GM12878 (cell line): ENCODE data around the gene EEF1G. TPM values are rescaled to one million over a fixed set of nuclear protein-coding genes. Genes with fewer than 3 reads are reported as not detected.

Experiments
- ATAC-seq: fragments of 200-7000 bp; cut with Tn5 transposase; 3 replicates; pipeline ENCODE4 v1.9.1; 2020; ENCODE audit warnings: mild to moderate bottlenecking, moderate library complexity
- BruUV-seq: library from RNA; stranded (reverse); fragments of 400-500 nt; replicated peaks from 2 replicates; lab custom pipeline; 2021; lab: Mats Ljungman, UMichigan
- CTCF ChIA-PET: fragments of 300-600 bp; sonication (Branson Sonifier 250); formaldehyde crosslinking; extraction: SDS; loops from one replicate; lab custom pipeline; 2021; ENCODE audit warnings: inconsistent platforms; lab: Yijun Ruan, JAX
- POLR2A ChIA-PET: fragments of 350-600 bp; formaldehyde crosslinking; extraction: SDS; loops from one replicate; lab custom pipeline; 2021; ENCODE audit warnings: inconsistent platforms; lab: Charles Lee
- RAD21 ChIA-PET: fragments of 300-600 bp; sonication (Branson Sonifier 250); formaldehyde crosslinking; loops from one replicate; lab custom pipeline; 2023; ENCODE audit warnings: antibody characterized with exemption; ENCODE audit not compliant: unreplicated experiment; lab: Charles Lee
- SMC1A ChIA-PET: fragments of 300-600 bp; sonication (Branson Sonifier 250); formaldehyde crosslinking; loops from one replicate; lab custom pipeline; 2023; ENCODE audit not compliant: unreplicated experiment, uncharacterized antibody; lab: Charles Lee
- DNase-seq: peaks from one replicate; pipeline ENCODE4 v3.0.0-alpha.2; 2011; ENCODE audit warnings: low read depth, low spot score
- FAIRE-seq: peaks from 3 replicates; lab custom pipeline; 2011; peaks lifted over from hg19 to GRCh38; lab: Jason Lieb, UNC
- H2AFZ ChIP-seq: 2 replicates; pipeline ENCODE4 v1.6.0; 2011; ENCODE audit warnings: low read depth, low read length, control low read depth; ENCODE audit not compliant: control insufficient read depth
- H3K27ac ChIP-seq: 2 replicates; pipeline ENCODE4 v1.5.1; 2011; ENCODE audit warnings: control low read depth; ENCODE audit not compliant: control insufficient read depth, insufficient read depth
- H3K27me3 ChIP-seq, 2 experiments: replicated peaks in 1 of 2; 2 replicates each; pipeline versions ENCODE4 v1.6.0 to v1.6.1; 2011; ENCODE audit warnings: low read length in 1 of 2; ENCODE audit not compliant: control insufficient read depth in 2 of 2, insufficient read depth in 2 of 2
- H3K36me3 ChIP-seq, 2 experiments: 2 replicates each; pipeline ENCODE4 v1.5.1; 2011; ENCODE audit warnings: low read length in 1 of 2; ENCODE audit not compliant: control insufficient read depth in 2 of 2, insufficient read depth in 2 of 2
- H3K4me1 ChIP-seq: 2 replicates; pipeline ENCODE4 v1.6.1; 2011; ENCODE audit warnings: mild to moderate bottlenecking, low read length, moderate library complexity, mixed read lengths; ENCODE audit not compliant: control insufficient read depth, insufficient read depth
- H3K4me2 ChIP-seq: 2 replicates; pipeline ENCODE4 v1.6.0; 2011; ENCODE audit warnings: control low read depth; ENCODE audit not compliant: control insufficient read depth, insufficient read depth
- H3K4me3 ChIP-seq: fragments of 200-600 bp; sonication (generic); 2 replicates; pipeline ENCODE4 v1.5.1; 2016
- H3K79me2 ChIP-seq: 2 replicates; pipeline ENCODE4 v1.6.0; 2011; ENCODE audit warnings: low read length; ENCODE audit not compliant: control insufficient read depth, insufficient read depth
- H3K9ac ChIP-seq: 2 replicates; pipeline ENCODE4 v1.8.0; 2011; ENCODE audit warnings: low read length, control low read depth, mixed read lengths; ENCODE audit not compliant: control insufficient read depth, insufficient read depth
- H3K9me3 ChIP-seq: replicated peaks from 3 replicates; pipeline ENCODE4 v1.5.1; 2011; ENCODE audit warnings: mild to moderate bottlenecking, low read length; ENCODE audit not compliant: control insufficient read depth, insufficient read depth
- H4K20me1 ChIP-seq: 2 replicates; pipeline ENCODE4 v1.6.0; 2011; ENCODE audit not compliant: control insufficient read depth, insufficient read depth
- BCL3 ChIP-seq: IDR thresholded peaks from 2 replicates; pipeline ENCODE4 v1.6.1; 2011; ENCODE audit warnings: borderline replicate concordance, low read depth, mild to moderate bottlenecking, moderate library complexity, low read length; ENCODE audit not compliant: insufficient read depth, poor library complexity, severe bottlenecking
- CEBPZ ChIP-seq: fragments of 150-350 bp; IDR thresholded peaks from 2 replicates; pipeline ENCODE4 v1.6.1; 2016; ENCODE audit warnings: low read depth, low read length
- HSF1 ChIP-seq: fragments of 150-350 bp; IDR thresholded peaks from 2 replicates; pipeline ENCODE4 v1.6.1; 2014; ENCODE audit warnings: mild to moderate bottlenecking, low read depth, low read length
- JUND ChIP-seq: IDR thresholded peaks from 2 replicates; pipeline ENCODE4 v1.6.1; 2012; ENCODE audit warnings: low read depth, mild to moderate bottlenecking, low read length, improper control_type of control experiment, moderate library complexity
- KLF5 ChIP-seq: fragments of 450-650 bp; IDR thresholded peaks from 2 replicates; pipeline ENCODE4 v1.6.1; 2014; ENCODE audit warnings: mild to moderate bottlenecking; ENCODE audit not compliant: partially characterized antibody
- NKRF ChIP-seq: fragments of 450-650 bp; conservative IDR thresholded peaks from 2 replicates; pipeline ENCODE4 v1.6.1; 2017; ENCODE audit warnings: mild to moderate bottlenecking, moderate library complexity
- NR2C1 ChIP-seq: fragments of 450-650 bp; IDR thresholded peaks from 2 replicates; pipeline ENCODE4 v1.6.1; 2017; ENCODE audit warnings: antibody characterized with exemption, mild to moderate bottlenecking, moderate library complexity
- RFX5 ChIP-seq: IDR thresholded peaks from 2 replicates; pipeline ENCODE4 v1.6.1; 2011; ENCODE audit warnings: low read depth, low read length, improper control_type of control experiment
- SKIL ChIP-seq: fragments of 450-650 bp; IDR thresholded peaks from 2 replicates; pipeline ENCODE4 v1.6.1; 2017; ENCODE audit warnings: mild to moderate bottlenecking, low read depth, inconsistent platforms; ENCODE audit not compliant: poor library complexity, severe bottlenecking
- SMAD5 ChIP-seq: IDR thresholded peaks from 2 replicates; pipeline ENCODE4 v1.6.1; 2016; ENCODE audit warnings: antibody characterized with exemption, low read depth
- TCF7 ChIP-seq: IDR thresholded peaks from 2 replicates; pipeline ENCODE4 v1.6.1; 2014; ENCODE audit warnings: antibody characterized with exemption, borderline replicate concordance
- ZNF384 ChIP-seq: IDR thresholded peaks from 2 replicates; pipeline ENCODE4 v1.6.1; 2012; ENCODE audit warnings: low read depth, mild to moderate bottlenecking, low read length, improper control_type of control experiment, borderline replicate concordance
- WGBS: methylation state at CpG from one replicate; pipeline ENCODE4 v1.1.6; 2016; ENCODE audit warnings: low lambda C conversion rate; ENCODE audit not compliant: insufficient replicate concordance, insufficient coverage; ENCODE audit errors: missing lambda C conversion rate; 5-methylcytosine and 5-hydroxymethylcytosine counted together
- in situ Hi-C: fragments of 300-500 bp; cut with MboI; formaldehyde crosslinking; loops from 9 replicates; pipeline ENCODE4 v1.14.3; 2018; ENCODE audit warnings: mixed read lengths
- intact Hi-C: fragments of 100-400 bp; cut with micrococcal nuclease; formaldehyde crosslinking; loops from one replicate; pipeline ENCODE4 v1.14.2; 2022; ENCODE audit not compliant: unreplicated experiment
- polyA plus RNA-seq, 11 experiments: library from polyadenylated mRNA; depleted of rRNA in 4 of 11; unstranded in 6 of 11; stranded (reverse) in 5 of 11; fragments of >200 nt; fragmentation: Nextera tagmentation in 4 of 11; fragmentation: Illumina TruSeq in 1 of 11; extraction: Ambion mirVana in 4 of 11; extraction: Trizol in 1 of 11; gene quantifications; 1 replicate in 1 of 11; 2 replicates in 10 of 11; pipeline versions ENCODE4 v1.2.1 to v1.2.3, GENCODE V29; 2011 to 2016; ENCODE audit warnings: inconsistent platforms in 2 of 11, missing spikeins in 2 of 11, low read depth in 1 of 11
- total RNA-seq, 4 experiments: library from RNA; depleted of rRNA in 3 of 4; stranded (reverse); fragments of >200 nt in 3 of 4; fragmentation: Illumina TruSeq in 1 of 4; extraction: Trizol in 1 of 4; gene quantifications; 2 replicates each; pipeline versions ENCODE4 v1.2.1 to v1.2.3, GENCODE V29; 2013 to 2021

Gene EEF1G
- total and polyA plus RNA-seq, 10 of the 15 experiments (the other 5 are each of a cell fraction or from before 2014, with no cell fraction given): 850 to 2,739 (median 2,277) TPM

- Histone ChIP-seq H3K9ac (no peak overlapping the region), H3K36me3 (peaks cover 3 to 15% of the 10 kb centered on the region in 2 experiments; a peak in 3 of 4 replicates), H3K4me3 (no peak overlapping the region), H3K9me3 (no peaks in the 10 kb centered on the region), H3K27me3 (no peaks in the 10 kb centered on the region), H3K79me2 (peaks cover 20% of the 10 kb centered on the region), H4K20me1 (no peaks in the 10 kb centered on the region; the same call in 1 of the 2 replicates), H3K4me2 (no peak overlapping the region), H2AFZ (no peak overlapping the region), H3K4me1 (peaks cover 12% of the 10 kb centered on the region), H3K27ac (no peak overlapping the region)
- intact Hi-C loops (loop anchor here (5.0 kb wide), 2 partner anchors 103 to 123 kb away; partner anchors contain the start of genes BSCL2, GNG3, HNRNPUL2 and TTC9C), in situ Hi-C loops (no loop called here)
- RAD21 ChIA-PET: interaction anchor here (0.5 to 0.9 kb wide), 2 partner anchors 13 to 164 kb away, joined by 4 to 5 read pairs; partner anchors contain the start of gene TUT1
- WGBS: 82% methylated on average over 13 of the region's 13 CpGs
- SMC1A ChIA-PET: no interaction called here
- ATAC-seq (no peak), FAIRE-seq (no peak), DNase-seq (no peak)
- POLR2A ChIA-PET: interaction anchor here (0.7 to 1.2 kb wide), 2 partner anchors 18 to 225 kb away, joined by 3 read pairs; partner anchors contain the start of gene B3GAT3
- no TSS peak for BruUV-seq
- CTCF ChIA-PET: no interaction called here
- TF ChIP-seq SMAD5: no peak
- TF ChIP-seq HSF1: no peak
- no peak for TF ChIP-seq SKIL
- TF ChIP-seq TCF7: no peak
- no peak for TF ChIP-seq ZNF384
- no peak for TF ChIP-seq NKRF
- no peak for TF ChIP-seq NR2C1
- TF ChIP-seq RFX5: no peak
- TF ChIP-seq JUND: no peak
- TF ChIP-seq KLF5: no peak
- TF ChIP-seq CEBPZ: no peak
- TF ChIP-seq BCL3: no peak
Observed at GRCh38 chr11:62604460-62605120, 30.9 kb upstream of the EEF1G start.
